Astrocyte of the spinal cord (primary cell): ENCODE data around the gene MTREX.

Source experiments
- DNase-seq: peaks from one replicate; pipeline ENCODE4 v3.0.0; 2011; ENCODE audit warnings: low read depth, low spot score
- H3K4me3 ChIP-seq: 2 replicates; pipeline ENCODE4 v1.5.1; 2011; ENCODE audit warnings: low read depth, mild to moderate bottlenecking, low read length, moderate library complexity
- in situ Hi-C: cut with HindIII; loops from 2 replicates; pipeline ENCODE4 v1.10.0; 2017; ENCODE audit warnings: low sequenced_read_pairs
- TF ChIP-seq, protein P1 (sequence below): IDR thresholded peaks from 2 replicates; pipeline ENCODE4 v1.5.1; 2012; ENCODE audit warnings: low read depth, mild to moderate bottlenecking, low read length, inconsistent platforms

Gene MTREX

DNA sequence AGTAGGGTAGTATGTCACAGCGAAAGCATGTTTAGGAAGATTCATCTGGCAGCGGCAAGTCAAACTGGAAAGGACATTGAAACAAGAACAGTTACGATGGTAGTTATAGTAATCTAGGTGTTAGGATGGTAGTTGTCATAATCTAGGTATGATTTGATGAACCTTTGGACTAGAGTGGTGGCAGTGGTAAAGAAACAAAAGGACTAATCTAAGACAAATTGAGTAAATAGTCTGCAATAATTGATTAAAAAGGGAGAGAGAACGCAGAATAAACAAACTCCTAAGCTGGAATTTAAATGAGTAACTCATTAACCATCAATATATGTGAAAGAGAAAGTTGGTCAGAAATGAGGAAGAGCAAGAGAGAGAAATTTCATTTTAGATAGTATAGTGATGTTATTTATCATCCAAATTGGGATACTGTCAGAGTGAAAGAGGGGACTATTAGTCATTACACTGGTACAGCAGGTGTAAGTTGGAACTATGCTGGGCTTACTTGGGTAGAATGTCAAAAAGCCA lies 56.8 kb downstream of the MTREX start:
- no peak overlapping the region for H3K4me3 ChIP-seq
- TF ChIP-seq, protein P1, sequence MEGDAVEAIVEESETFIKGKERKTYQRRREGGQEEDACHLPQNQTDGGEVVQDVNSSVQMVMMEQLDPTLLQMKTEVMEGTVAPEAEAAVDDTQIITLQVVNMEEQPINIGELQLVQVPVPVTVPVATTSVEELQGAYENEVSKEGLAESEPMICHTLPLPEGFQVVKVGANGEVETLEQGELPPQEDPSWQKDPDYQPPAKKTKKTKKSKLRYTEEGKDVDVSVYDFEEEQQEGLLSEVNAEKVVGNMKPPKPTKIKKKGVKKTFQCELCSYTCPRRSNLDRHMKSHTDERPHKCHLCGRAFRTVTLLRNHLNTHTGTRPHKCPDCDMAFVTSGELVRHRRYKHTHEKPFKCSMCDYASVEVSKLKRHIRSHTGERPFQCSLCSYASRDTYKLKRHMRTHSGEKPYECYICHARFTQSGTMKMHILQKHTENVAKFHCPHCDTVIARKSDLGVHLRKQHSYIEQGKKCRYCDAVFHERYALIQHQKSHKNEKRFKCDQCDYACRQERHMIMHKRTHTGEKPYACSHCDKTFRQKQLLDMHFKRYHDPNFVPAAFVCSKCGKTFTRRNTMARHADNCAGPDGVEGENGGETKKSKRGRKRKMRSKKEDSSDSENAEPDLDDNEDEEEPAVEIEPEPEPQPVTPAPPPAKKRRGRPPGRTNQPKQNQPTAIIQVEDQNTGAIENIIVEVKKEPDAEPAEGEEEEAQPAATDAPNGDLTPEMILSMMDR, result no peak
- no peak for DNase-seq
- in situ Hi-C loops, result no loop called here

DNA sequence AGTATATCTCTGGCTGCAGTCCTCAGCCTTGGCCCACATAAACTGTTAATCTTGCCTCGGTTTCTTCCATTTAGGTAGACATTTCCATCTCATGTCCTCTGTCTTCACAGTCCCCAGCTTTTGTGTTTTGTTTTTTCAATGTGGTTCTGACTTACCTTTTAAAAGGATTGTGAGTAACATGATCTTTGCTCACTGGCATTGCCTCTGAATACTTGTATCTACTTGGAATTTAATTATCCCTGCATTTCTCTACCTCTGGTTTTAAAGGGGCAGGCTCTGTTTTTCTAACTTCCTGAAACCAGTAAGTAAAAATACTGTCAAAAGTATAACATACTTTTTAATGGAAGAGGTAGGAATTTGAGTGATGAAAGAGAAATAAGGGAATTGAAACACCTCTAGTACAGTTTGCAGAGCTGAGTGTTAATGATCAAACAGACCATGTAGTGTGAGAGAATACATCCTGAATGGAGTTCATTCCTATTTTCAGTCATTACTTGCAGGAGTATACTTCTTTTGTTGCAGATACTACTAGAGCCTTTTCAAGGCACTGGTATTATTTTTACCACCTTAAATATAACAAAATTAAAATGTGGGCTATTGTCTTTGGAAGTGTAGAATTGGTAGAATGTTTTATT lies 62.6 kb downstream of the MTREX start:
- H3K4me3 ChIP-seq, result no peak overlapping the region
- DNase-seq, result no peak
- TF ChIP-seq, protein P1, result no peak
- in situ Hi-C loops, result no loop called here

DNA sequence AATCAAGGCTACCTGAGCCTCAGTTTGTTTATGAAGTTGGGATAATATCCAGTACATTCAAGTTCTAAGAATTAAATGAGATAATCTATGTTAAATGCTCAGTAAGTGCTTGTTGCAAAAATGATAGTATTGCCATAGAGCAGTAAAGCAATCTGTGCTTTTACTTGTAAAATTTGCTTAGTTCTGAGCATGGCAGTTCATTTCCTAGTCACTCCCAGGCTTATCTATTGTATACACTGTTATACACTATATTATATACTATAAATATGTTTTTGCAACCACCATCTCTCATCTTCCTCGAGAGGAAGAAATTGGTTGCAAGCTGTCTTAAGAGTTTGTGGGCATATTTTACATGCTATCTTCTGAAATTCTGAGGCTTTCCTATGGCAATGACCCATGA lies 63.4 kb downstream of the MTREX start:
- H3K4me3 ChIP-seq, result no peak overlapping the region
- in situ Hi-C loops, result no loop called here
- TF ChIP-seq, protein P1, result no peak
- DNase-seq, result no peak

DNA sequence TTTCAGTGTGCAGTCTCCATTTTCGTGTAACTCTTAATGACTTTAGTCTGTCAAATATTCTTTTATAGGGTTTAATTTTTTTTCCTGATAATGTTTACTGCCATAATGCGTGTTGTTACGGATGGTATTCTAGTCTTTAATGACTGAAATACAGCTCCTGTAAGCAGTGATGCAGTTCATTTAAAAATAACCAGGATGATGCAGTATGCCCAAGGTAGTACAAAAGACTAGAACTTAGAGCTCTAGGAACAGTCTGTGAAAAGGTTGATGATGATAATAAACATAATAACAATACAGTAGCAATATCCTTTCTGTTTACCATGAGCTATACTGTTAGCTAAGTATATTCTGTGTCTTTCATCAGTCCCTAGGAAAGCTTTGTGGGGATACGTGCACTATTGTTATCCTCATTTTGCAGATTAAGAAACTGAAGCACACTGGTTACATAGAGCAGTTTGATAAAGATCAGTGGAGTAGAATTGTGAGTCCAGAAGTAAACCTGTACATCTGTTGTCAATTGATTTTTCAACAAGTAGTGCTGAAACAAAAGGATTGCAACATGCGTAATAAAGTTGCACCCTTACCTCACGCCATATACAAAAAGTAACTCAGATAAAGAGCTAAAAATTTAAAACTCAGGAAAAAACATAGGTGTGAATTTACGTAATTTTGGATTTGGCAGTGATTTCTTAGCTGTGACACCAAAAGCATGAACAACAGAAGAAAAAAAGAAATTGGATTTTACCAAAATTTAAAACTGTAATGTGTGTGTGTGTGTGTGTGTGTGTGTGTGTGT lies 64.5 kb downstream of the MTREX start:
- TF ChIP-seq, protein P1, result no peak
- in situ Hi-C loops, result no loop called here
- no peak overlapping the region for H3K4me3 ChIP-seq
- DNase-seq, result no peak

DNA sequence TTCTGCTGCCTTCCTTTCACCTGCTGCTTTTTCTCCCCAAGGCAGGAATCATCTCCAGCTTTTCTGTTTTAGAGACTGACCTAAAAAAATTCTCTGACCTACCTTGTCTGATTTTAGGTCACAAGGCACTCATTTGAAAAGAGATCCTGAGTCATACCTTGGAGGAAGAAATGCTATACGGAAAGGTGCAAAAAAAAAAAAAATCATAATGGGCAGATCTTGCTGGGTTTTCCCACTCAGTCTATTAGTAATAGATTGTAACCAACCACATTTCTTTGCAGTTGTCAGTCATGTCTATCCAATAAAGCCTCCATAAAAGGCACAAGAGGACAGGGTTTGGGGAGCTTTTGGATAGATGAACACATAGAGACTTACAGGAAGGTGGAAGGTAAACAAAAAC lies 70.0 kb downstream of the MTREX start:
- in situ Hi-C loops, result no loop called here
- no peak for DNase-seq
- TF ChIP-seq, protein P1, result no peak
- H3K4me3 ChIP-seq, result no peak overlapping the region

DNA sequence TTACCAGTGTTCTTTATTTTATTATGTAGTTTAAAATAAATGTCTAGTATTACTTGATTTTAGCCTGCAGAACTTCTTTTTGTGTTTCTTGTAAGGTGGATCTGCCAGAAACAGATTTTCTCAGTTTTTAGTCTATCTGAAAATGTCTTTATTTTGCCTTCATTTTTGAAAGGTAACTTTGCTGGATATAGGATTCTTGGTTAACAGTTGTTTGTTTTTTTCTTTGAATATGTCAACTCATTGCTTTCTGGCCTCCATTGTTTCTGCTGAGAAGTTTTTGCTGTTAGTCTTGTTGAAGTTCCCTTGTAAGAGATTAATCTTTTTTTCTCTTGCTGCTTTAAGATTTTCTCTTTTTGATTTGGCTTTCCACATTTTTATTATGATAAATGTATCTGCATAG lies 75.5 kb downstream of the MTREX start:
- no peak overlapping the region for H3K4me3 ChIP-seq
- in situ Hi-C loops, result no loop called here
- DNase-seq, result no peak
- TF ChIP-seq, protein P1, result no peak
